HG03469 (cell line): ENCODE results near the gene WDFY4.

Experiments used
- ATAC-seq: cut with Tn5 transposase; IDR thresholded peaks from one replicate; pipeline ENCODE4 v1.9.1; 2021; ENCODE audit warnings: mild to moderate bottlenecking, moderate library complexity, moderate number of reproducible peaks; ENCODE audit not compliant: unreplicated experiment

The WDFY4 gene

DNA sequence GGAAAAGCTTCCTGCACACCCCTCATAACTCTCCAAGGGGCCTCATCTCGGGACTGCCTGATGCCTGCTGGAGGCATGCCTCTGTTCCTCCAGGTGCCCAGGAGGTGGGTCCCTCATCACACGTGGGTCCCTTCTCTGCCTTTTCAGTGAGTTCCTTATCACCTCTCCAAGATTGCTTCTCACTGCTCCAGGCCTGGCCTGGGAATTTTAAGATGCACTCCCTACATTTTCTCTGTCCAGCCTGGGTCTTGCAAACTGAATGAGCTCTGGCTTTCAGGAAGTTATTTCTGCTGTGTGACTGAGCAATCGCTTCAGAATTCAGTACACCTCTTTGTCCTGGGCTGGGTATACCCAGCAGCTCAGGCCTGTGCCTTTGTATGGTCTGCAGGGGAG, 211.1 kb downstream of the WDFY4 start:
- no peak for ATAC-seq

DNA sequence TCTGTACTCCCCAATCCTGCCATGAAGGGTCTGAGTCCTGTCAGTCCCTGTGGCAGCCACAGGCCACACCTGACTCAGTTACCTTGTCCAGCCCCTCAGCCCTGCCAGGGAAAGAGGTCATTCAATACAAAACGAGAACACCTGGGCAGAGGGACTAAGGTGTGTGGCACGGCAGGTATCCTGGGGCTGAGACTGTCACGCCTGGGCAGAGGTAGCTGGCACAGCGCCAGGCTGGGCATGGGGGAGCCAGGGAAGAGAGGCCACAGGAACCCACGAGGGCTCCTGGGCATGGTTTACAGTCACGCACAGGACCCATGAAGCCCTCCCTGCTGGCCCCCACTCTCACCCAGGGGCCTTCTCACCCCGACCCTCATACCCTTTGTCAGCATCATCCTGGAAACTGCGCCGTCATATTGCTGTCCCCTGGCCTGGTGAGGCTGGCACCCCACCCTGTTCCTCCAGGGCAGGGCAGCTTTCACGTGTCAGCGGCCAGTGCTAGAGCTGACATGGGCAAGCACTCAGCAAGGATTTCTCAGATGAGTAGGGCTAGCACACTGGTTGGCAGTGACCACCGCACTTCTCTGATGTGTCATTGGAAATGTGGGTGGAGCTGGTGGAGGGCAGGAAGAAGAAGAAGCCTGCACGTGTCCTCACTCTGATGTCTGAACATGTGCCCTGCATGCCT, 212.2 kb downstream of the WDFY4 start:
- no peak for ATAC-seq

DNA sequence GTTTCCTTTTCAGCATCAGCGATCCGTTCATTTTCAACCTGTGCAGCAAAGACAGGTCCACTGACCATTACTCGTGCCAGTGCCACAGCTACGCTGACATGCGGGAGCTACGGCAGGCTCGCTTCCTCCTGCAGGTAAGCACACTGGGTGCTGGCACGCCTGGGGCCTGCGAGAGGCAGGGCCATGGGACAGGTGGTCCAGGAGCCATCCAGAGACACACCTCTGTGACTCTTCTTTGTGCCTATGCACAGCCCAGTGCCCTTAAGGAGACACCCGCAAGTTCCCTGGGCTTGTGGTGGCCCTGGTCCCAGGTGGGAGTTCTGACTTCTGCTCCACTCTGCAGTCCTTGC, 212.7 kb downstream of the WDFY4 start:
- ATAC-seq = no peak

DNA sequence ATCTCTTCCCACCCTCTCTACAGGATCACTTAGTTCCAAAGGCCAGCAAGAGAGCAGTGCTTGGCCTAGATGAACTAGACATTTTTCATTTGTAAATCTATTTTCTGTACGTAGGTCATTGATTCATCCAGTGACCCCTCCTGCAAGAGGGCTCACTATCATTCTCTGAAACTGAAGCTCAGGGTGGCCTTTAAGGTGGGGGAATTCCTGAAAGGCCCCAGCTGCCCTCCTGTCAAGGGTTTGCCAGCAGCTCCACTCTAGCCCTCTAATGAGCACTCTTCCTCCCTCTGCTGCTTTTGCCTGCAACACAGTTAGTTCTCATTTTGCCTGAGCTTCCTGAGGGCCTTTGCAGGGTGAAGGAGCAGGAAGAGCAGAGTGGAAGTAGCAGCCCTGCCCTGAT, 213.8 kb downstream of the WDFY4 start:
- ATAC-seq = no peak

DNA sequence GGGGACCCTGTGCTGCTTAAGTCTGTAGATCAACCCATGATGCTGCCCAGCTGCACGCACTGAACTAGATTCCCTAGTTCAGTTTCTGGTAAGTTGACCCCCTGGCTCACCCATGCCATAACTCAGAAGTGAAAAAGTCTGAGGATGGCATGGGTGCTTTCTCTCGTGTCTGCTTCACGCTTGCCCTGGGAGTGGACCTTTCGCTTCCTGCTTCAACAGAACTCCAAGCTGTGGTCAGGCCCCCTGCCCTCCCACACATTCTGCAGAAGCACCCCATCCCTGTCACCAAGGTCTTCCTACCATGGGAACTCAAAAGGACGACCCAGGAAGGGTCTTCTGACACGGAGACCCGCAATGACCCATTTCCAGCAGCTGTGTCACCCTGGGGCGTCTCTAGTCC, 215.1 kb downstream of the WDFY4 start:
- ATAC-seq = no peak

DNA sequence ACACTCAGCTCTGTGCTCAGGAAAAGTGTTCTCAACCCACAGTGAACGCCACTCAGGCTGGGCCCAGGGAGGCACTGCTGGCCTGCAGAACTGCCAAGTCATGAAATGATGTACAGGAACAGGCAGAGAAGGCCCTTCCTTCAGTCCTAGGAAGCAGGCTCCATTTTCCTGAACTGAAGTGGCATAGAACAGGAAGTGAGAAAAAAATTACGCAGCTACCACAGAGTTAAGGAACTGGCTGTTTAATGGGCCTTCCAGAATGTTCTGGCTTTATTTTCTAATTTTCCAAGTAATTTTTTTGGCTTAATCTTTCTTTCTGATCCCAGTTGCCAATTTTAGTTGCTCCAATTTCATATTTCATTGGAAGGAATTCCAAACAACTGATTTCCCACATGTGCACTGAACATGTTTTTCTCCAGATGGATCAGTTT, 215.7 kb downstream of the WDFY4 start:
- no peak for ATAC-seq

DNA sequence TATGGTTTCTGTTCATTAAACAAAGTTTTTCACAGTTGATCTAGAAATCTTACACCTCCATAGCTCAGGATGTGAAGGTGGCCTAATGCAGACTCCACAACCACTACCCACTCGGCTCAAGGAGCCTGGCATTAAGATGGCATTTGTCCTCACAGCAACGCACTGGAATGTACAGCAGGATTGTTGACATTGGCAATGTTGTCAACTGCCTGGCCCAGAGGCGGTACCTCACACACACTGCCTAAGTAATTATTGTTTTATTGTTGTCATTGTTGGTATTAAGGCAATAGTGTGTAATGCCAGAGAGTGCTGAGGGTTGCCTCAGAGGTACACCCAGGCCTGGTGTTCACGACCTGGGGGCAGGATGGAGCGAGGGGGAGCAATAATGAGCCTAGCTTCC, 216.6 kb downstream of the WDFY4 start:
- ATAC-seq = no peak

DNA sequence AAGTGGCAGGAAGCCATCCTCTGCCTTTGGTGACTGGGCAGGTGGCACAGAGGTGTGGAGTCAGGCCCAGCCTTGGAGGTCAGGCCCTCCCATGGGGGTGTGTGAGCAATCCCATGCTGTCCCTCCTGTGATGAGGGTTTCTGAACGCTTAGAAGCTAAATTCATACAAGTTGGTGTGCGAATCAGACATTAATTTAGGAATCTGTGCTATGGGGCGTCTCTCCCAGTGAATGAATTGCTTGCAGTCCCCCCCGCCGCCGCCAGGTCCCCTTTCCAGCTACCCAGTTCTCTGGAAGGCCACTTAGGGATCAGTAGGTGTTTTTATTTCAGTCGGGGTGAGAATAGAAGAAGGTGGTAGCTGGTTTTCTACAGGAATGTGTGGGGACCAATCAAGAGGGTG, 217.4 kb downstream of the WDFY4 start:
- ATAC-seq = no peak

DNA sequence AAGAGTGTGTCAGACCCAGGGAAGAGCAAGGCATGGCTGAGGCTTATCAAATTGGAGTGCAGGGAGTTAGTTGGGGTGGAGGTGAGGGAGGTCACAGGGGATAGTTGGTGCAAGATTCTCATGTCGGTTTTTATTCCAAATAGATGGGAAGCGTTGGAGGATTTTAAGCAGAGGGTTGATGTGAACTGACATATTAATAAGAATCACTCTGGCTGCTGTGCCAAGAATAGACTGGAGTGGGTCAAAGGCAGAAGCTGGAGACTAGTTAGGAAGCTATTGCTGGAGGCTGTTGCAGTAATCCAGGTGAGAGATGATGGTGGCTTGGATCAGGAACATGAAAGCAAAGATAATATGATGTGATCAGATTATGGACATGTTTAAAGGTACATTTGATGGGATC, 218.5 kb downstream of the WDFY4 start:
- ATAC-seq = no peak

DNA sequence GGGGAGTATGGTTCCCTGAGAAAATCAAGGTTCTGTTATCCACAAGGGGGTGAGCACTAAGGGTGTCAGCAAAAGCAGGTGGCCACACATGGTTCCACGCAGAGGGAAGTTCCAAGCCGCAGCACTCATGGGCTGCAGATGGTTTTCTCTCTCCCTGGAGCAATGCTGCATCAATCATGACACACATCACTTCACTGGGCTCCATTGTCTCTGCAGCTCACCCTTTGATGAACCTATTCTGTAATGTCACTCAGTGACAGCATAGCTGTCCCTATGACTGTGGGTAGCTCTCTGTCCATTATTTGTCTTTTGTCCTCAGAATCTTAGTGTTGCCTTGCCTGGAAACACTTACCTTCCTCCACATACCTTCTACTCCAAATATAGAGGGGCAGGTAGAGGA, 220.2 kb downstream of the WDFY4 start:
- ATAC-seq = no peak

DNA sequence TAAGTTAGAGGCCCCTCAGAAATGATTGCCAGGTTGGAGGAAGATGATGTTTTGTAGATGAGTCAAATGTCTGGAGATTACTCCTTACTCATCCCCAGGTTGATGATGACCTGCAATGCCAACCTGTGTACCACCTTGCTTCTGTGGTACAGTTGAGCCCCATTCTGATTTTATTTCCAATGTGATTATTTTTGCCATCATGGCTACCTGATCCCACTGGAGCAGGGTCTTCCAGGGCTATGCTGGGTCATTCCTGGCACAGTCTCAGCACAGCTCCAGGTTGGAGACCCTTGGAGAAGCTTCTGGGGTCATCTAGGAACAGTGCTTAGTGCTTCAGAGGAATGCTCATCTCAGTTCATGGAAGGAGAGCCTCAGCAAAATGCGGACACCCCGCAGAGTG, 220.6 kb downstream of the WDFY4 start:
- ATAC-seq = no peak

DNA sequence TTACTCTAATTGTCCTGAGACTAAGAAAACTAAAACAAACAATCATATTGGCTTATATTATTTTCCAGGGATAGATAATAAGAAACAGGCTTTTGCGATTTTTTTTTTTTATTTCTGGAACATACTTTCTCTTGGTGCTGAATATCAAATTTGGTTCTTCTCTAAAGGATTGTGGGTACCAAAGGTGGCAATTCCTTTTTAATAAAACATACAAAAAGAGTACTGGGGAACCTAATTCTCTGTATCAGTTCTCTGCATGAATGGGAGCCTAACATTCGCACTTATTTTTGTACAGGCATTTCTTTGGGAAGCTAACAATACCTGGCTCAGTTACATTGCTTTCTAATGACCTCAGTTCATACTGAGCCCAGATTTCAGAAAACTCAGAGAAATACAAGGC, 222.2 kb downstream of the WDFY4 start:
- ATAC-seq = no peak

DNA sequence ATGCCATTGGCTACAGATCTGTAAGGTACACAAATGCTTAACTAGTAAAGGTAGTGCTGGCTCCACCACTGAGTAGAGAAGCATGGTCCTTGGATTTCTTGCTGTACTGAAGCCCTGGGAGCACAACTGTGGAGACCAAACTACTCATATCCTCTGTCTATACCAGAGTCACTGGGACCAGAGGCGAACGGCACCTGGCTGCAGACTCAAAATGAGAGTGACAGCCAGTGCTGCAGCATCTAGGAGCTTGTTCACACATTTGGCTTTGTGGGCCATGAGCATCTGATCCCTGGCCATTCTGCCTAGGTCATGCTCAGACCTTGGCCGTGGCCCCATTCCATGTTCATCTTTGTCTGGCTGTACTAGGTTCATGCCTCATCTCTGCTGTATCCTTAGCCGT, 223.1 kb downstream of the WDFY4 start:
- ATAC-seq = no peak

DNA sequence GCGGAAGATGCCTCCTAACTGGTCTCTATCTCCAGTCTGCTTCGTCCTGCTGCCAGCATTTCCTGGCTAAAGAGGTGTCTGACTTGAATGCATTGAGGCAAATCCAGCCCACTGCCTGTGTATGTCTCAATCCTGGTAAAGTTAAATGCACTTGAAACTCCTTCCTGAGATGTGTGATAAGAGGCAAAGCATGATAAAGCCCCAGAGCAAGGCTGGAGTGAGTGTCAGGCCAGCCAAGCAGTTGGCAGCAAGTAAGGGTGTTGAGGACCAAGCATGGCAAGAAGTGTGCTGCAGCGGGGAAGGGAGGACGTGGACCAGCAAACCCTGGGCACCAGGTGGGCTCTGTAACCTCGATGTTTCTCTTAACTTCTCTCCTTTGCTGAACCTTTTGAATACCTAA, 225.9 kb downstream of the WDFY4 start:
- no peak for ATAC-seq

DNA sequence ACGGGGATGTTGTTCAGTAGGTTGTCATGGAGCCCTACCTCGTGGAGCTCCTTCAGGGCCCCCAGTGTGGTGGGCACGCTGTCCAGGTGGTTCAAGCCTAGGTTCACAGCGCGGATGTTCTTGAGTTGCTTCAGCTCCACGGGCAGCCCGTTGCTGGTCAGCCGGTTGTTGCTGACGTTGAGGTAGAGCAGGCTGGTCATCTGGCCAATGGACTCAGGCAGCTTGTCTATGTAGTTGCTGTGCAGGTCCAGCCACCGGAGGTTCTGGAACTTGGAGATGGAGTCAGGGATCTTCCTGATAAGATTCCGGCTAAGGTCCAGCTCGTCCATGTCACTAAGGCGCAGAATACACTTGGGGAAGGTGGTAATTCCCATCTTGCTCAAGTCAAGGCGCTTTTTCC, 229.0 kb downstream of the WDFY4 start:
- no peak for ATAC-seq

DNA sequence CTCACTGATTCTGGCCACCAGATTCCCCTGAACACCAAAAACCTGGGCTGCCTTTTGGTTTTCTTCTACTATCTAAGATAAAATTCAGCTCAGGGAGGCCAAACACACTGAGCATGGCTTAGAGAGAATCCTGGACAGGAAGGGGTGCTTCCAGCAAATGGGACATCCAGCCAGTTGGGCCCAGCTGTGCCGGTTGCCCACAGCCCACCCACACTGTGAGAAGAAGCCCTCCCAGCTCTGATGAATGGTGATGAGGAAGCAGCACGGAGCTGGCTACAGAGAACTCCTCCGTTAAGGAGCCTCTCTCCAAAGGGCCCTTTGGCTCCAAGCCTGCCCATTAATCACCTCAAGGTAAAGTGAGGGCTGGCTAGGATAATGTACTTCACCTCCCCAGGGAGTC, 239.1 kb downstream of the WDFY4 start:
- ATAC-seq = no peak

DNA sequence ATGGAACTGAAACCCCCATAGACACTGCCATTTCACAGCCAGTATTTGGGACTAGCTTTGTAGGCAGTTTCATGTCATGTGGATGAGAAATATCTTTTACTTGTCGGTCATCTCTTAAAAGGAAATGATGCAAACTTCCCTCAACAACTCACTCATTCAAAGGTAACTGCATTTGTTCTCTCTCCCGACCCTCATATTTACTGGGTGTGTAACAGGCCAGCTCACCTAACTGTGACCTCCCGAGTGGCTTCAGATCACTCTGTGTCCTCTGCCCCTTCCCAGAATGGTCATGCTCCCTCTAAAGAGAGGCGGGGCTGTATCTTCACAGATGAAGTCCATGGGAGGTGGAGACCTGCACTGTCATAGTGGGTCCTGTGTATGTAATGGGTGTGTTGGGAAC, 240.3 kb downstream of the WDFY4 start:
- no peak for ATAC-seq

DNA sequence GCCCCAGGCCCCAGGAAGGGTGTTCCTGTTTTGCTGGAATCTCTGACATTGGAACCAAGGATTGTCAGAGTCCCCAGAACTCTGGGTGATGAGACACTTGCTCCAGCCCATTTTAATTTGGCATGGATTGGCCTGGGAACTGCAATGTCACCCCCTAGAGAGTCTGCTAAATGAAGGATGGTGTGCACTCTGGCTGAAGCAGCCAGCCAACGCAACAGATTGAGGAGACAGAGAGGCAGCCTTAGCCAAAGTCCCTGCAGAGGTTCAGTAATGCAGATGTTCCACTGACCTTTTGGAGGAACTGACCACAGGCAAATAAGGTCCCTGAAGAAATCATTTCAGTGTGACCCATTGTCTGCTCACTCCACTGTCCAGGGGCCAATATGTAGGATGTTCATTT, 241.6 kb downstream of the WDFY4 start:
- ATAC-seq = no peak

DNA sequence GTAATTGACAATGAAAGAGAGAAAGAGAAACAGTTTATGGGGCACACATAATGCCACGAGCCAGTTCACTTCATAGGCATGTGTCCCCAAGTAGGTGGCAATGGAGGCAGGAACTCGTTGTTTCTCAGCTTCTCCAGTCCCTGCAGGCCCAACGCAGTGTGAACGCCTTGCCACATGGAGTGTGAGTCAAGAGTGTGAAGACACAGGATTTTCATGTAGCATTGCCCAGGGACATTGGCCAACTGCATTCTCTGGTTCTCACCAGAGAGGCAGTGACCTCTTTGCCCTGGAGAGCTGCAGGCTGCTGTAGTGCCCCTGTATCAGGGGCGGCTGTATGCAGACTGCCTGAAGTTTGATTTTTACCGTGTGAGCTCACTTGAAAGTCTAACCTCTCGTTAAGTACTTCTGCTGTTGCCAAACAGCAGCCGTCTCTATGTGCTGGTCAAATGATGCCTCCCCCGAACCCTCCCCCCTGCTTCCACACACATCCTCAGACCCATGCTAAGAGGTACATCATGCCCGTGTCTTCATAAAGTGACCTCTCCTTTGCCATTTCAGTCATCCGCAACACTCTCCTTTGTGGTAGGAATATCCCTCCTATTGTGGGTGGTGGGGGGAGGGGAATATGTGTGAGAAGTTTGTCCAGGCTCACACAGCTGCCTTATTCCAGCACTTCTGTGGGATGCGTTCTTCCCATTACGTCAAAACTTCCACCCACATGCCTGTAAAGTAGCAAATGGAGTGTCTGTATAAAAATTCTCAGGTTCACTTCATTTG, 242.3 kb downstream of the WDFY4 start:
- no peak for ATAC-seq

DNA sequence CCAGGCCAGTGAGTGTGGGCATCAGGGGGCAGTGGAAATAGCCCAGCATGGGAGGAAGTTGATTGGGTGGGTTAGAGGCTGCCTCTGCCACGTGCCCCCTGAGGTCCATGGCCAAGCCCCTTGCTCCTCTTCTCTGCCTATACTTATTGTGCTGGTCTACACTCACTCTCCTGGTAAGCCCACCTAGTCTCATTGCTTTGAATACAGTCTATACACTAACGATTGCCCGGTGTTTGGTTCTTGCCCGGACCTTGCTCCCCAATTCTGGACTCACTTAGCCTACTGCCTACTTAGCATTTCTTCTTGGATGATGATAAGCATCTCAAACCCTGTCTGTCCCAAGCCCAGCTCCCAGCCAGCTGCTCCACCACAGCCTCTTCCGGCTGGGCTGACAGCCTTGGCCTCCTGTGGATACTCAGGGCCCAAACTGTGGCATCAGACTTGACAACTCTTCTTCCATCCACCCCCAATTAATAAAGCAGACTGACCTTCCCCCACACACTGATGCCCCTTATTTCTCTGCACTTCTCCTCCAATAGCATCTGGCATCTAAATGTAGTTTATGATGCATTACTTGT, 244.8 kb downstream of the WDFY4 start:
- no peak for ATAC-seq

DNA sequence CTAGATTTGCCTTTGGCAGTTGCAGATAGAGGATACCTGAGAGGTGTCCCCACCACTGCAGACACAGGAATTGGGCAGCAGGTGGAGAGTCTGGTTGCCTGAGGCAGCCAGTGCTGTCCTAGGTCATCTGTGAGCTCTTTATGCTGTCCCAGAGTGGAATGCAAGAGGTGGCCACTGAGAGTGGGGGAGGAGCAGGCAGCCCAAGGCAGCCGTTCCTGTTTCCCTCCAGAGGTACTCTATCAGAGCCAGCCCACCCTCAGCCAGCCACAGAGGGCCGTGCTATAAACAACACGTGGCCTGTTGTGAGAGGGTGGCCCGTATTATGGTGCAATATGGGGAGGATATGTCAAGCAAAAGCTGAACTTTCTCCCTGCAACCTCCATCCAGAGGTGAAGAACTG, 246.5 kb downstream of the WDFY4 start:
- ATAC-seq = no peak

DNA sequence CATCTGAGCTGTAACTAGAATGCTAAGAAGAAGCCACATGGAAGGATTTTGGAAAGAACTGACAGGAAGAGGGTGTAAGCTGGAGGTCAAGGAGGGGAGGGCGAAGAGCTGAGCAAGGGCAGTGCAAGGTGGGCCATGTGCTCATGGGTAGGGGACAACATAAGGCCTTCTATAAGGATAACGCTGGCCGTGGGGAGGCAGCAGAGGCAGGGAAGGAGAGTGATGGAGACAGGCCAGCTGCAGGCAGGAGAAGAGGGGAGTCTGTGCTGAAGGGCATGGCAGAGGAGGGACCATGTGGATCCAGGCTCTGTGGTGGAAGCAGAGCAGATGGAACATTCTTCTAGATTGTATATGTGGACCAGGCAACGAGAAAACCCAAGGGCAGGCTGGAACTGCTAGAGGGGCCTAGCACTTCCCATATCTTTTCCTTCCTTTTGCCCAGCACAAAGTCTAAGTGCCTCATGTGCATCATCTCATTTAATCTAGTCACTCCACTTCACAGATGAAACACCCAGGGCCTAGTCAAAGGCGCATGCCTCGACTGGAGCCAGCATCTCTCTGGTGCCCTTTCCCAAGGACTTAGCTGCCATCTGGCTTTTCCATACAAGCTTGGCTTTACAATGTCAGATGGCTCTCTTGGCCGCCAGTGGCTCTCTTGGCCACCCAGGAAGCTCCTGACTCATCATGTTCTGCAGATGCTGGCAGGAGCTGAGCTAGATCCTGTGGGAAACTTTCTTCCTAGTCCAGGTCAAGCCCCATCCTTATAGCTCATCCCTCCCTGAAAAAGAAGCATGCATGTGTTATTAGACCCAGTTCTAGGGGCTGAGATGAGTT, 248.4 kb downstream of the WDFY4 start:
- ATAC-seq = no peak
